Measurements from ENCODE around the gene ITM2C. TPM values are rescaled to one million over a fixed set of nuclear protein-coding genes. Genes with fewer than 3 reads are reported as not detected.

Gene ITM2C
- total and polyA plus RNA-seq, 2 of the 8 experiments (the other 6 are each of a cell fraction or from before 2014, with no cell fraction given) = 362 to 742 TPM

- no peaks in the 10 kb centered on the region for H4K20me1 ChIP-seq (replicated peaks in 1 of 2; ENCODE audit: control insufficient read depth in 1 of 2, insufficient read depth in 2 of 2, low read length in 2 of 2)
- H4K5ac ChIP-seq (ENCODE audit: insufficient read length, low read depth, low read length) = no peak overlapping the region
- no peak overlapping the region; the same call in 1 of the 2 replicates for H2BK15ac ChIP-seq (ENCODE audit: low read length)
- no peak overlapping the region for H2AFZ ChIP-seq (ENCODE audit: low read length)
- H2BK20ac ChIP-seq (ENCODE audit: low read length) = no peak overlapping the region
- no peak overlapping the region for H3K4ac ChIP-seq (replicated peaks; ENCODE audit: insufficient read length, low read depth, low read length)
- H4K8ac ChIP-seq (ENCODE audit: extremely low read depth, insufficient read depth, low read length) = no peak overlapping the region; the same call in 1 of the 2 replicates
- H2BK12ac ChIP-seq (ENCODE audit: low read depth, low read length) = no peak overlapping the region
- H3K36me3 ChIP-seq (ENCODE audit: control insufficient read depth in 2 of 4, insufficient read depth in 4 of 4, low read length in 3 of 4) = no peaks in the 10 kb centered on the region
- H3K23ac ChIP-seq (ENCODE audit: insufficient read length) = no peak overlapping the region
- WGBS, 2 experiments (ENCODE audit: extremely low coverage in 1 of 2, insufficient coverage in 1 of 2, insufficient read length in 1 of 2, insufficient replicate concordance in 2 of 2, low coverage in 1 of 2, low lambda C conversion rate in 2 of 2, missing lambda C conversion rate in 1 of 2) = 81% methylated on average over 19 of the region's 19 CpGs; no CpG with 5 or more reads in 1 of the 2 experiments
- H3K4me1 ChIP-seq (replicated peaks in 1 of 4; ENCODE audit: control insufficient read depth in 3 of 4, insufficient read depth in 4 of 4, low read length in 3 of 4) = peaks cover 0 to 12% (median 4%) of the 10 kb centered on the region in 4 experiments; a peak in 3 of 7 replicates
- H3K4me2 ChIP-seq (ENCODE audit: insufficient read depth in 1 of 2, low read depth in 2 of 2, low read length in 2 of 2) = no peak overlapping the region
- no peak for TF ChIP-seq E2F6 (IDR thresholded peaks at IDR 0.05)
- TF ChIP-seq HDAC6 (IDR thresholded peaks at IDR 0.05; ENCODE audit: low read depth, low read length) = no peak
- TF ChIP-seq CBX5 (IDR thresholded peaks at IDR 0.05; ENCODE audit: low read depth, low read length) = no peak
- TF ChIP-seq TEAD4 (IDR thresholded peaks at IDR 0.05; ENCODE audit: low read depth, low read length) = no peak
- TF ChIP-seq EP300 (IDR thresholded peaks at IDR 0.05; ENCODE audit: borderline replicate concordance in 1 of 2, low read depth in 2 of 2, low read length in 2 of 2) = no peak
- TF ChIP-seq FOSL1 (IDR thresholded peaks at IDR 0.05; ENCODE audit: insufficient read depth, low read depth, low read length) = no peak
- H2BK120ac ChIP-seq (replicated peaks; ENCODE audit: low read depth, low read length) = no peak overlapping the region
- no peak overlapping the region for H2BK5ac ChIP-seq (ENCODE audit: low read depth, low read length)
- no peak overlapping the region for H4K91ac ChIP-seq (replicated peaks; ENCODE audit: insufficient read length, low read length)
- no peak overlapping the region for H3K4me3 ChIP-seq (ENCODE audit: extremely low read depth in 1 of 4, insufficient read depth in 2 of 4, low read depth in 3 of 4, low read length in 4 of 4)
- no peaks in the 10 kb centered on the region for H3K23me2 ChIP-seq (ENCODE audit: low read depth, low read length)
- H3K9ac ChIP-seq (replicated peaks in 1 of 4; ENCODE audit: extremely low read depth in 1 of 4, low read depth in 3 of 4, low read length in 3 of 4) = no peak overlapping the region
- ChIA-PET CTCF (ENCODE audit: partially characterized antibody) (interaction anchor here (0.6 to 21.7 kb wide), 14 partner anchors 11 to 167 kb away, joined by 3 to 332 read pairs (median 8); partner anchors contain the start of gene GPR55), POLR2A (ENCODE audit: partially characterized antibody) (interaction anchor here (0.9 to 5.2 kb wide), 5 partner anchors 11 to 88 kb away, joined by 3 to 32 read pairs (median 3); no protein-coding TSS in a partner anchor)
- no peaks in the 10 kb centered on the region for H3K9me3 ChIP-seq (ENCODE audit: insufficient read depth in 2 of 2, low read depth in 1 of 2, low read length in 1 of 2)
- H3K18ac ChIP-seq (ENCODE audit: extremely low read depth, low read length) = no peak overlapping the region
- H3K79me1 ChIP-seq (ENCODE audit: low read depth, low read length) = no peaks in the 10 kb centered on the region
- no peak overlapping the region for H3K14ac ChIP-seq (ENCODE audit: insufficient read length)
- H3K27ac ChIP-seq (ENCODE audit: low read depth, low read length) = no peak overlapping the region
- no peak overlapping the region for H2AK5ac ChIP-seq (ENCODE audit: low read depth, low read length)
- FAIRE-seq (no peak), DNase-seq (ENCODE audit: low read depth in 1 of 2, low spot score in 2 of 2) (no peak)
- no peaks in the 10 kb centered on the region for H3K79me2 ChIP-seq (ENCODE audit: control insufficient read depth in 1 of 2, insufficient read depth in 2 of 2, low read length in 2 of 2)
- H3K56ac ChIP-seq (replicated peaks; ENCODE audit: insufficient read length, low read depth, low read length) = no peak overlapping the region
- peaks cover 0 to 2% (median 0%) of the 10 kb centered on the region in 4 experiments; a peak in 1 of 7 replicates for H3K27me3 ChIP-seq (replicated peaks in 1 of 4; ENCODE audit: control insufficient read depth in 3 of 4, extremely low read depth in 1 of 4, insufficient read depth in 3 of 4, low read length in 3 of 4)
Measured at GRCh38 chr2:230896346-230897115, 31.8 kb downstream of the ITM2C start.
